Stimulated activated CD4-positive, alpha-beta T cell treated with anti-CD3 and anti-CD28 coated beads, TNF-alpha, amount 100 ng/mL, for 4 hours (primary cell): Measurements from ENCODE around the gene ZNF668.
"Not testable (repeated sequence)": the region's sequence is repeated elsewhere in the genome, so short reads cannot be mapped to it uniquely, and the experiment has no call there.

Experiments used
- DNase-seq, 3 experiments: peaks; one replicate each; pipeline ENCODE4 v3.0.0-alpha.2; 2020; ENCODE audit warnings: low read depth in 3 of 3

ZNF668 gene

DNA sequence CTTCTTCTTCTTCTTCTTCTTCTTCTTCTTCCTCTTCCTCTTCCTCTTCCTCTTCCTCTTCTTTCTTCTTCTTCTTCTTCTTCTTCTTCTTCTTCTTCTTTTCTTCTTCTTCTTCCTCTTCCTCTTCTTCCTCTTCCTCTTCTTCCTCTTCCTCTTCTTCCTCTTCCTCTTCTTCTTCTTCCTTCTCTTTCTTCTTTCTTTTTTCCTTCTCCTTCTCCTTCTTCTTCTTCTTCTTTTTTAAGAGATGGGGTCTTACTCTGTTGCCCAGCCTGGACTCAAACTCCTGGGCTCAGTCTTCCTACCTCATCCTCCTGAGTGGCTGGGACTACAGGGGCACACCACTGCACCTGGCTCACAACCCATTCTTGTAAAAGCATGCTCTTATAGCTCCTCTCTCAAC is 60.7 kb downstream of the ZNF668 start:
- DNase-seq = not testable (repeated sequence)

DNA sequence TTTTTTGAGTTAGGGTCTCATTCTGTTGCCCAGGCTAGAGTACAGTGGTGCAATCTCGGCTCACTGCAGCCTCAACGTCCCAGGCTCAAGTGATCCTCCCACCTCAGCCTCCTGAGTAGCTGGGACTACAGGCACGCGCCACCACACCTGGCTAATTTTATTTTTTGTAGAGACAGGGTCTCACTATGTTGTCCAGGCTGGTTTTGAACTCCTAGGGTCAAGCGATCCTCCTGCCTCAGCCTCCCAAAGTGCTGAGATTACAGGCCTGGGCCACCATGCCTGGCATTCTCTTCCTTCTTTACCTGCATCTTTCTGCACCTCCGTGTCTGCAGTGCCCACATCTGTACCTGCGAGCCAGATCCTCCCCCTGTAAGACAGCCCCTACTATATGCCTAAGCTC is 62.2 kb downstream of the ZNF668 start:
- DNase-seq = not testable (repeated sequence)
